HCT116 (cell line): ENCODE measurements around the gene CDH1.

Experiments used
- EZH2phosphoT487 ChIP-seq: fragments of 200-600 bp; IDR thresholded peaks from 2 replicates; pipeline ENCODE4 v1.6.1; 2018; ENCODE audit warnings: antibody characterized with exemption, borderline replicate concordance
- POLR2A ChIP-seq: IDR thresholded peaks from 2 replicates; pipeline ENCODE4 v1.7.0; 2011; ENCODE audit warnings: borderline replicate concordance; ENCODE audit not compliant: insufficient read depth, insufficient read length; ENCODE audit errors: extremely low read depth
- SIN3A ChIP-seq: IDR thresholded peaks from 2 replicates; pipeline ENCODE4 v1.6.1; 2012; ENCODE audit warnings: low read depth
- TCF7L2 ChIP-seq: IDR thresholded peaks from 2 replicates; pipeline ENCODE4 v1.7.0; 2011; ENCODE audit warnings: borderline replicate concordance, inconsistent platforms; ENCODE audit not compliant: insufficient read depth, insufficient read length; ENCODE audit errors: extremely low read depth
- ZNF274 ChIP-seq: fragments of 200-500 bp; sonication (Bioruptor generic); IDR thresholded peaks from 2 replicates; pipeline ENCODE4 v1.6.1; 2014; ENCODE audit warnings: mild to moderate bottlenecking, low read depth, low read length, inconsistent platforms
- TF ChIP-seq, protein P1 (sequence below), 3 experiments: fragments of 200-600 bp in 1 of 3; sonication (generic) in 1 of 3; IDR thresholded peaks in 2 of 3; conservative IDR thresholded peaks in 1 of 3; 2 replicates each; pipeline ENCODE4 v1.5.1; 2012 to 2017; ENCODE audit warnings: low read depth in 2 of 3, low read length in 2 of 3, antibody characterized with exemption in 1 of 3, borderline replicate concordance in 1 of 3, control low read depth in 1 of 3, mild to moderate bottlenecking in 1 of 3, mixed read lengths in 1 of 3, mixed run types in 1 of 3, moderate library complexity in 1 of 3; ENCODE audit not compliant: insufficient read depth in 1 of 3

DNA sequence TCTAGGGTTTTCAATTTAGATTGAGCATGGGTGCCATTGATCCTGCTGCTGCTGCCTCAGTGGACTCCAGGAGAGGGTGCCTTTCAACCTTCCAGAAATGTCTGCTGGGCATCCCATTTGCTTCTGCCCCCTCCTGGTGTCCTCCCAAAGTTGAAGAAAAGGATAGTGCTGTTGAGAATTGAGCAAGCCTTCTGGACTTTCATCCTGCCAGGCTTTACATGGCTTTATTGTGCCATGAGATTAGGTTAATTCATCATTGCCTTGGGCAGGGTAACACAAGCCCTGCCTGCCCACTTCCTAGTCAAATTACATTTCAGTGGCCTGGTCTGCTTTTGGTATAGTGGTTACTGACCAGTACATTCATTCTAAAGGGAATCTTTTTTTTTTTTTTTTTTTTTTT is 88.3 kb downstream of the CDH1 start:
- TF ChIP-seq, protein P1, sequence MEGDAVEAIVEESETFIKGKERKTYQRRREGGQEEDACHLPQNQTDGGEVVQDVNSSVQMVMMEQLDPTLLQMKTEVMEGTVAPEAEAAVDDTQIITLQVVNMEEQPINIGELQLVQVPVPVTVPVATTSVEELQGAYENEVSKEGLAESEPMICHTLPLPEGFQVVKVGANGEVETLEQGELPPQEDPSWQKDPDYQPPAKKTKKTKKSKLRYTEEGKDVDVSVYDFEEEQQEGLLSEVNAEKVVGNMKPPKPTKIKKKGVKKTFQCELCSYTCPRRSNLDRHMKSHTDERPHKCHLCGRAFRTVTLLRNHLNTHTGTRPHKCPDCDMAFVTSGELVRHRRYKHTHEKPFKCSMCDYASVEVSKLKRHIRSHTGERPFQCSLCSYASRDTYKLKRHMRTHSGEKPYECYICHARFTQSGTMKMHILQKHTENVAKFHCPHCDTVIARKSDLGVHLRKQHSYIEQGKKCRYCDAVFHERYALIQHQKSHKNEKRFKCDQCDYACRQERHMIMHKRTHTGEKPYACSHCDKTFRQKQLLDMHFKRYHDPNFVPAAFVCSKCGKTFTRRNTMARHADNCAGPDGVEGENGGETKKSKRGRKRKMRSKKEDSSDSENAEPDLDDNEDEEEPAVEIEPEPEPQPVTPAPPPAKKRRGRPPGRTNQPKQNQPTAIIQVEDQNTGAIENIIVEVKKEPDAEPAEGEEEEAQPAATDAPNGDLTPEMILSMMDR (IDR thresholded peaks at IDR 0.05 in 2 of 3, conservative IDR thresholded peaks at IDR 0.05 in 1 of 3; ENCODE audit: borderline replicate concordance in 1 of 3, insufficient read depth in 1 of 3, low read depth in 2 of 3, low read length in 2 of 3): 0 out of 6 replicates have a peak, but pooled peaks have one; percentile 5 to 22 (median 13)
- no peak for TF ChIP-seq ZNF274
- TF ChIP-seq POLR2A: no peak
- no peak for TF ChIP-seq TCF7L2
- TF ChIP-seq EZH2phosphoT487: no peak
- TF ChIP-seq SIN3A: no peak
